Measurements from ENCODE around the gene DGKQ. TPM values are rescaled to one million over a fixed set of nuclear protein-coding genes. Genes with fewer than 3 reads are reported as not detected.
A peak's percentile ranks its signal among the peaks of the same experiment; 100 is the strongest.
"Not testable (repeated sequence)": the region's sequence is repeated elsewhere in the genome, so short reads cannot be mapped to it uniquely, and the experiment has no call there.

The DGKQ gene
- total and polyA plus RNA-seq, 2 donors from 2014 or later = 3.5 to 13.7 TPM

GRCh38 chr4:999882-1000425 is 26.6 kb upstream of the DGKQ start:
- TF ChIP-seq CTCF (IDR thresholded peaks at IDR 0.05; ENCODE audit: borderline replicate concordance, extremely low read depth, insufficient read depth) = no peak
- no peak overlapping the region for H3K9ac ChIP-seq (ENCODE audit: low read length in 3 of 3)
- no peaks in the 10 kb centered on the region for H3K36me3 ChIP-seq (ENCODE audit: control insufficient read depth in 2 of 3, insufficient read depth in 3 of 3, low read length in 3 of 3)
- H3K27ac ChIP-seq (ENCODE audit: low read depth in 2 of 2, low read length in 2 of 2) = no peak overlapping the region
- intact Hi-C loops (cut with DNase I) = no loop called here
- no peak overlapping the region for H3K4me3 ChIP-seq (ENCODE audit: low read length in 3 of 3)
- peaks cover 19% of the 10 kb centered on the region for H3K27me3 ChIP-seq (ENCODE audit: control insufficient read depth, insufficient read depth, low read length)
- no peaks in the 10 kb centered on the region for H3K9me3 ChIP-seq (ENCODE audit: control insufficient read depth in 2 of 3, insufficient read depth in 1 of 3, low read length in 3 of 3)
- no peak for DNase-seq
- FAIRE-seq = no peak
- H3K4me1 ChIP-seq (ENCODE audit: control insufficient read depth in 2 of 3, insufficient read depth in 2 of 3, low read depth in 1 of 3, low read length in 3 of 3) = peaks cover 0 to 10% (median 5%) of the 10 kb centered on the region in 3 donors

DNA sequence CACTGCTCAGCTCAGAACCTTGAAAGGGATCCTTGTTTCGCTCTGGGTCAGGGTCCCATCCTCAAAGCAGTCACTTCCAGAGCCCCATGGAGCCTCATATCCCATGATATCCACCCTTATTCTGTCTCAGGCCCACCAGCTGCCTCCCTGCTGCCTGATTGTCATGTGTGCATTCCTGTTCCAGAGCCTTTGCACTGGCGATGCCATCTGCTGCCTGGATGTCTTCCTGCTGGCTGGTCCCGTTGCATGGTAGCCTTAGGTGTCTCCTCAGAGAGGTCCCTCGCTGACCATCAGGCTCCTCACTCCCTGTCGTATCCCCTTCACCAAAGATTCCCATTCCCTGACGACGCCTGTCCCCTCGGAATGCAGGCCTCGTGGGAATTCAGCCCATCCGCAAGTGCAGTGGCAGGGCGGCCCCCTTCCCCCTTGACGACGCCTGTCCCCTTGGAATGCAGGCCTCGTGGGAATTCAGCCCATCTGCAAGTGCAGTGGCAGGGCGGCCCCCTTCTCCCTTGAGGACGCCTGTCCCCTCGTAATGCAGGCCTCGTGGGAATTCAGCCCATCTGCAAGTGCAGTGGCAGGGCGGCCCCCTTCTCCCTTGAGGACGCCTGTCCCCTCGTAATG is 26.0 kb upstream of the DGKQ start:
- H3K36me3 ChIP-seq (ENCODE audit: control insufficient read depth in 2 of 3, insufficient read depth in 3 of 3, low read length in 3 of 3); FAIRE-seq; intact Hi-C loops (cut with DNase I); H3K4me3 ChIP-seq (ENCODE audit: low read length in 3 of 3); H3K4me1 ChIP-seq (ENCODE audit: control insufficient read depth in 2 of 3, insufficient read depth in 2 of 3, low read depth in 1 of 3, low read length in 3 of 3); H3K9ac ChIP-seq (ENCODE audit: low read length in 3 of 3); H3K9me3 ChIP-seq (ENCODE audit: control insufficient read depth in 2 of 3, insufficient read depth in 1 of 3, low read length in 3 of 3); H3K27ac ChIP-seq (ENCODE audit: low read depth in 2 of 2, low read length in 2 of 2): not testable (repeated sequence)
- peak in 1 of 5 donors; percentile 41 for DNase-seq
- peaks cover 19% of the 10 kb centered on the region for H3K27me3 ChIP-seq (ENCODE audit: control insufficient read depth, insufficient read depth, low read length)

- Histone ChIP-seq H3K27ac (ENCODE audit: low read depth in 2 of 2, low read length in 2 of 2) (no peak overlapping the region), H3K4me3 (ENCODE audit: low read length in 3 of 3) (no peak overlapping the region), H3K9me3 (ENCODE audit: control insufficient read depth in 2 of 3, insufficient read depth in 1 of 3, low read length in 3 of 3) (no peaks in the 10 kb centered on the region), H3K9ac (ENCODE audit: low read length in 3 of 3) (no peak overlapping the region), H3K4me1 (ENCODE audit: control insufficient read depth in 2 of 3, insufficient read depth in 2 of 3, low read depth in 1 of 3, low read length in 3 of 3) (peaks cover 0 to 12% (median 5%) of the 10 kb centered on the region in 3 donors), H3K36me3 (ENCODE audit: control insufficient read depth in 2 of 3, insufficient read depth in 3 of 3, low read length in 3 of 3) (no peaks in the 10 kb centered on the region), H3K27me3 (ENCODE audit: control insufficient read depth, insufficient read depth, low read length) (peaks cover 13% of the 10 kb centered on the region)
- FAIRE-seq = no peak
- DNase-seq = peak in 2 of 5 donors; percentile 59 to 64
- no peak for TF ChIP-seq CTCF (IDR thresholded peaks at IDR 0.05; ENCODE audit: borderline replicate concordance, extremely low read depth, insufficient read depth)
- intact Hi-C loops (cut with DNase I) = no loop called here
Observed at GRCh38 chr4:998096-998691, 24.8 kb upstream of the DGKQ start.

GRCh38 chr4:997375-998071 is 24.2 kb upstream of the DGKQ start:
- H3K4me1 ChIP-seq (ENCODE audit: control insufficient read depth in 2 of 3, insufficient read depth in 2 of 3, low read depth in 1 of 3, low read length in 3 of 3) = peaks cover 0 to 18% (median 5%) of the 10 kb centered on the region in 3 donors
- FAIRE-seq (no peak), DNase-seq (peak in 3 of 5 donors; percentile 57 to 74 (median 68))
- no peak for TF ChIP-seq CTCF (IDR thresholded peaks at IDR 0.05; ENCODE audit: borderline replicate concordance, extremely low read depth, insufficient read depth)
- H3K9ac ChIP-seq (ENCODE audit: low read length in 3 of 3) = no peak overlapping the region
- intact Hi-C loops (cut with DNase I) = no loop called here
- no peaks in the 10 kb centered on the region for H3K36me3 ChIP-seq (ENCODE audit: control insufficient read depth in 2 of 3, insufficient read depth in 3 of 3, low read length in 3 of 3)
- H3K4me3 ChIP-seq (ENCODE audit: low read length in 3 of 3) = no peak overlapping the region
- H3K27ac ChIP-seq (ENCODE audit: low read depth in 2 of 2, low read length in 2 of 2) = no peak overlapping the region
- peaks cover 13% of the 10 kb centered on the region for H3K27me3 ChIP-seq (ENCODE audit: control insufficient read depth, insufficient read depth, low read length)
- no peaks in the 10 kb centered on the region for H3K9me3 ChIP-seq (ENCODE audit: control insufficient read depth in 2 of 3, insufficient read depth in 1 of 3, low read length in 3 of 3)

All from kidney (tissue), 14 donors.